Psoas muscle (tissue), 8 donors: ENCODE measurements around the gene IL18. TPM values are rescaled to one million over a fixed set of nuclear protein-coding genes. Genes with fewer than 3 reads are reported as not detected.

Source experiments
- ATAC-seq, 4 donors: fragments of 200-7000 bp; cut with Tn5 transposase; one replicate each; pipeline ENCODE4 v1.9.1; 2020; ENCODE audit warnings: moderate library complexity in 3 of 4, mild to moderate bottlenecking in 2 of 4
- DNase-seq, 2 donors: peaks; one replicate each; pipeline ENCODE4 v3.0.0-alpha.2; 2020
- H3K27ac ChIP-seq: fragments of 200-600 bp; one replicate; pipeline ENCODE4 v1.8.0; 2022
- H3K27me3 ChIP-seq, 3 donors: fragments of 200-600 bp in 1 of 3; one replicate each; pipeline versions ENCODE4 v1.6.1 to v1.8.0; 2013 to 2022; ENCODE audit warnings: low read length in 2 of 3, mild to moderate bottlenecking in 2 of 3, moderate library complexity in 1 of 3; ENCODE audit not compliant: insufficient read depth in 3 of 3
- H3K36me3 ChIP-seq, 2 donors: fragments of 200-600 bp in 1 of 2; one replicate each; pipeline versions ENCODE4 v1.6.1 to v1.8.0; 2013 to 2022; ENCODE audit warnings: low read depth in 1 of 2, mild to moderate bottlenecking in 1 of 2, moderate library complexity in 1 of 2; ENCODE audit not compliant: insufficient read depth in 1 of 2
- H3K4me1 ChIP-seq: fragments of 200-600 bp; one replicate; pipeline ENCODE4 v1.8.0; 2022
- H3K4me3 ChIP-seq: fragments of 200-600 bp; one replicate; pipeline ENCODE4 v1.8.0; 2022; ENCODE audit warnings: mild to moderate bottlenecking
- H3K9me3 ChIP-seq: fragments of 200-600 bp; one replicate; pipeline ENCODE4 v1.8.0; 2022
- WGBS, 3 donors: extraction: QIAGEN DNeasy Blood & Tissue Kit; methylation state at CpG; one replicate each; pipeline versions ENCODE4 v1.1.6 to v1.1.7; 2013; 5-methylcytosine and 5-hydroxymethylcytosine counted together
- intact Hi-C, 2 donors: fragments of 100-400 bp; cut with DNase I; formaldehyde crosslinking; loops; one replicate each; pipeline versions ENCODE4 v1.11.0 to v1.14.2; 2022
- polyA plus RNA-seq, 3 donors: library from polyadenylated mRNA; stranded (reverse); fragments of 200-250 nt; gene quantifications; one replicate each; pipeline ENCODE4 v1.2.3, GENCODE V29; 2013
- total RNA-seq, 4 donors: library from RNA; stranded (reverse); fragmentation: NEBNext Ultra II Directional in 2 of 4; extraction: Animal tissue kit (Norgen Biotek cat#: 25700) in 2 of 4; gene quantifications; one replicate each; pipeline versions ENCODE4 v1.2.1 to v1.2.4, GENCODE V29; 2021 to 2023
- TF ChIP-seq, protein P1 (sequence below): fragments of 200-600 bp; IDR thresholded peaks from one replicate; pipeline ENCODE4 v1.8.0; 2022; ENCODE audit warnings: antibody characterized with exemption
- donor health status: healthy with polysubstance abuse.
- donor health status: DM: no; HTN: no; CAD: no; lungs with moderate emphysema.
- donor health status: Bipolar disorder and iron deficiency.
- donor health status: healthy.
- donor health status: DM: yes; HTN: yes; CAD: no.
- donor health status: DM: no; HTN: no; CAD: no.
- donor health status: DM: no; HTN: no; CAD: no.
- donor health status: DM: yes; HTN: yes; CAD: no.

Gene IL18
- total and polyA plus RNA-seq, 7 donors = 0.86 to 66.4 (median 7.0) TPM

DNA sequence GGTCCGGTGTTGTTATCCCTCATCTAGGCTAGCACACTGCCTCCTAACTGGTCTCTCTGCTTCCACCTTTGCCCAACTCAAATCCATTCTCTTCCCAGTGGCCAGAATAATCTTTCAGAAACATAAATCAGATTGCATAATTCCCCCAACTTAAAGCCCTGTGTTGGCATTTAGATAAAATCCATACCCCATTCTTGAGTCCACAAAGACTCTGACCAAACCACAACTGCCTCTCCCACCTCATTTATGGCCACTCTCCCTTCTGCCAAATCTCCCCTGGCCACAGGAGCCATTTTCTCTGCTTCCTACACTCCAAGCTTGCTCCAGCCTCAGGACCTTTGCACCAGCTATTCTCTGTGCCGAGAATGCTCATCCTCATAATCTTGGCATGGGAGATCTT is 36.8 kb downstream of the IL18 start:
- no peaks in the 10 kb centered on the region for H3K9me3 ChIP-seq
- H3K36me3 ChIP-seq = no peaks in the 10 kb centered on the region
- TF ChIP-seq, protein P1, sequence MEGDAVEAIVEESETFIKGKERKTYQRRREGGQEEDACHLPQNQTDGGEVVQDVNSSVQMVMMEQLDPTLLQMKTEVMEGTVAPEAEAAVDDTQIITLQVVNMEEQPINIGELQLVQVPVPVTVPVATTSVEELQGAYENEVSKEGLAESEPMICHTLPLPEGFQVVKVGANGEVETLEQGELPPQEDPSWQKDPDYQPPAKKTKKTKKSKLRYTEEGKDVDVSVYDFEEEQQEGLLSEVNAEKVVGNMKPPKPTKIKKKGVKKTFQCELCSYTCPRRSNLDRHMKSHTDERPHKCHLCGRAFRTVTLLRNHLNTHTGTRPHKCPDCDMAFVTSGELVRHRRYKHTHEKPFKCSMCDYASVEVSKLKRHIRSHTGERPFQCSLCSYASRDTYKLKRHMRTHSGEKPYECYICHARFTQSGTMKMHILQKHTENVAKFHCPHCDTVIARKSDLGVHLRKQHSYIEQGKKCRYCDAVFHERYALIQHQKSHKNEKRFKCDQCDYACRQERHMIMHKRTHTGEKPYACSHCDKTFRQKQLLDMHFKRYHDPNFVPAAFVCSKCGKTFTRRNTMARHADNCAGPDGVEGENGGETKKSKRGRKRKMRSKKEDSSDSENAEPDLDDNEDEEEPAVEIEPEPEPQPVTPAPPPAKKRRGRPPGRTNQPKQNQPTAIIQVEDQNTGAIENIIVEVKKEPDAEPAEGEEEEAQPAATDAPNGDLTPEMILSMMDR = no peak
- ATAC-seq (no peak), DNase-seq (no peak)
- no peak overlapping the region for H3K27ac ChIP-seq
- H3K4me1 ChIP-seq = peaks cover 10% of the 10 kb centered on the region
- no peaks in the 10 kb centered on the region for H3K27me3 ChIP-seq
- intact Hi-C loops = loop anchor here in 1 of 2 donors (10.0 kb wide), 1 partner anchor 158 kb away; no protein-coding TSS in a partner anchor
- H3K4me3 ChIP-seq = no peak overlapping the region
- 89 to 98% (median 94%) methylated on average over 2 of the region's 2 CpGs for WGBS, 3 donors

DNA sequence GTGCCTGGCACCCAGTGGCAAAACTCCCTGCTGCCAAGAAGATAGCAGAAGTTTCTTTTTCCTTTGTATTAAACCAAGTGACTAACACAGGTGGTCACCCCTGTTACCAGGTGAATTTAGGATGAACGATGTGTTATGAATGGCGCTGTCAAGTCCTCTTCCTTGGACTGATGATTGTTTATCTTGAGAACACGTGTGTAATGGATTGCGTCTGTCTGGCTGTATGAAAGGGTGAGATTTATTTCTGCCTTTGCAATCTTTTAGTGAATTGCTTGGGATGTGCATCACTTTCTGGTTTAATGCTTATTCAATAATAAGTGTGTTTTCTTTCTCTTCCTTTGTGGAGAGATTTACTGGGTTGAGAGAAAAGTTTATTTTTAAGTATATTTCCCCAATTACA is 40.8 kb downstream of the IL18 start:
- intact Hi-C loops = loop anchor here in 1 of 2 donors (5.0 to 10.0 kb wide), 2 partner anchors 39 to 162 kb away; partner anchors contain the start of gene IL18
- TF ChIP-seq, protein P1 = no peak
- peaks cover 12% of the 10 kb centered on the region for H3K4me1 ChIP-seq
- H3K9me3 ChIP-seq = no peaks in the 10 kb centered on the region
- H3K27me3 ChIP-seq = no peaks in the 10 kb centered on the region
- 82 to 89% (median 86%) methylated on average over 4 of the region's 4 CpGs for WGBS, 3 donors
- no peak overlapping the region for H3K27ac ChIP-seq
- H3K4me3 ChIP-seq = no peak overlapping the region
- H3K36me3 ChIP-seq = peaks cover 0 to 3% of the 10 kb centered on the region in 2 donors
- DNase-seq = no peak
- no peak for ATAC-seq

DNA sequence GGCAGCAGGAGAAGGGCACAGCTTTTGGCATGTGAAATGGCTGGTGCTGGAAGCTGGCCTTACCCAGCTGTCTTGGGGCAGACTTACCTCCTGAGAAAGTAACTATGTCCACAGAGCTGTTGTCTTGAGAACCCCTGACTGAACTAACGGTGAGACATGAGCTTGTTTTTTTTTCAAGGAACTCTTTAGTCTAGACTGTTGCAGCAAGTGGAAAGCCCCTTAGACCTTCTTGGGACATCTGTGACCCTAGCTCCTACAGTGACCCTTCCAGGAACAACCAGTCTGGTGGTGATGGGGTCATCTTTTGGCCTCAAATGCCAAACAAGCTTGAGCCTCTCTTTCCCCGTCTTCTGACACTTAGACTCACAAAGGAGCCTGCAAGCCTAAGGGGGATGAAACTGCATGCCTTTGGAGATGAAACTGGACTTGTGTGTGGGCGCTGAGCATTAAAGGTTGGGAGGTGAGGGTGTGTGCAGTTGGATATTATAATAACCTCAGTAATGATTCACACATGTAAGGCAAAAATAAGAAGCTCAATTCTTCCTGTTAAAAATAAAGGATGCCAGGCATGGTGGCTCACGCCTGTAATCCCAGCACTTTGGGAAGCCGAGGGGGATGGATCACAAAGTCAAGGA is 41.8 kb downstream of the IL18 start:
- peaks cover 16% of the 10 kb centered on the region for H3K4me1 ChIP-seq
- no peaks in the 10 kb centered on the region for H3K27me3 ChIP-seq
- no peaks in the 10 kb centered on the region for H3K9me3 ChIP-seq
- intact Hi-C loops = loop anchor here in 1 of 2 donors (5.0 to 10.0 kb wide), 2 partner anchors 40 to 163 kb away; partner anchors contain the start of gene IL18
- TF ChIP-seq, protein P1 = no peak
- peaks cover 0 to 3% of the 10 kb centered on the region in 2 donors for H3K36me3 ChIP-seq
- no peak overlapping the region for H3K4me3 ChIP-seq
- ATAC-seq (no peak), DNase-seq (no peak)
- no peak overlapping the region for H3K27ac ChIP-seq
- WGBS, 3 donors = 94 to 99% (median 96%) methylated on average over 5 of the region's 5 CpGs

DNA sequence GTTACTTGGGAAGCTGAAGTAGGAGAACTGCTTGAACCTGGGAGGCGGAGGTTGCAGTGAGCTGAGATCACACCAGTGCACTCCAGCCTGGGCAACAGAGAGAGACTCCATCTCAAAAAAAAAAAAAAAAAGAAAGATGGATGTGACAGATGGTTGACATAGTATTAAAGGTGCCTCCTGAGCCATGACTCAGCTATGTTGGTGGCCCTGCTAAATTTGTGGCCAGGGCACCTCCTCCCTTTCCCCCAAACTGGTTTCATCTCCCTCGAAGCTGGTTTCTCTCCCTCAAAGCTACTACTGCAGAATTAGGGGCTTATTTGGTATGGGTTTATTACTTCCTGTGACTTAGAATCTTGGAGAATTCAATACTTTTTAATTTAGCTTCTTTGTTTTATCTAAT is 45.7 kb downstream of the IL18 start:
- no peak for DNase-seq
- Histone ChIP-seq H3K36me3 (peaks cover 0 to 3% of the 10 kb centered on the region in 2 donors), H3K9me3 (no peaks in the 10 kb centered on the region), H3K4me3 (no peak overlapping the region), H3K27me3 (no peaks in the 10 kb centered on the region), H3K4me1 (peaks cover 24% of the 10 kb centered on the region), H3K27ac (peak overlapping the region; percentile 27)
- intact Hi-C loops = no loop called here
- 69 to 91% (median 79%) methylated on average over 2 of the region's 2 CpGs for WGBS, 3 donors
- TF ChIP-seq, protein P1 = no peak
- peak in 3 of 4 donors; percentile 50 to 60 (median 58) for ATAC-seq
